Glomerular endothelial cell (primary cell): ENCODE measurements around the gene SUPT3H. TPM values are rescaled to one million over a fixed set of nuclear protein-coding genes. Genes with fewer than 3 reads are reported as not detected.
A peak's percentile ranks its signal among the peaks of the same experiment; 100 is the strongest.

Experiments used
- DNase-seq: peaks from one replicate; pipeline ENCODE4 v3.0.0-alpha.2; 2011; ENCODE audit warnings: low read depth, low spot score; ENCODE audit errors: extremely low read depth
- total RNA-seq: library from RNA; depleted of rRNA; stranded (reverse); fragments of >200 nt; gene quantifications from 2 replicates; pipeline ENCODE4 v1.2.3, GENCODE V29; 2015

SUPT3H gene
- total RNA-seq, 1 donor from 2014 or later = 7.7 TPM

- no peak for DNase-seq
Measured at GRCh38 chr6:45265246-45265645, 112.5 kb downstream of the SUPT3H start.

GRCh38 chr6:45260696-45261095, 117.0 kb downstream of the SUPT3H start:
- DNase-seq = no peak

GRCh38 chr6:45256697-45257695, 120.7 kb downstream of the SUPT3H start:
- DNase-seq = no peak

GRCh38 chr6:45255434-45255833, 122.3 kb downstream of the SUPT3H start:
- DNase-seq = no peak

- no peak for DNase-seq
Measured at GRCh38 chr6:45254253-45254652, 123.5 kb downstream of the SUPT3H start.

GRCh38 chr6:45253453-45253852, 124.3 kb downstream of the SUPT3H start:
- no peak for DNase-seq

GRCh38 chr6:45231660-45232059, 146.1 kb downstream of the SUPT3H start:
- no peak for DNase-seq

GRCh38 chr6:45229416-45229815, 148.3 kb downstream of the SUPT3H start:
- DNase-seq = no peak

- no peak for DNase-seq
Measured at GRCh38 chr6:45226081-45226480, 151.7 kb downstream of the SUPT3H start.

GRCh38 chr6:45222380-45222779, 155.4 kb downstream of the SUPT3H start:
- no peak for DNase-seq

- DNase-seq = no peak
Measured at GRCh38 chr6:45215759-45216158, 162.0 kb downstream of the SUPT3H start.

- DNase-seq = peak; percentile 10
Measured at GRCh38 chr6:45212976-45213375, 164.8 kb downstream of the SUPT3H start.

- no peak for DNase-seq
Measured at GRCh38 chr6:45209762-45210161, 168.0 kb downstream of the SUPT3H start.

GRCh38 chr6:45206793-45207492, 170.8 kb downstream of the SUPT3H start:
- no peak for DNase-seq

GRCh38 chr6:45201484-45201883, 176.2 kb downstream of the SUPT3H start:
- DNase-seq = no peak

- no peak for DNase-seq
Measured at GRCh38 chr6:45200510-45200909, 177.2 kb downstream of the SUPT3H start.

GRCh38 chr6:45199554-45199953, 178.2 kb downstream of the SUPT3H start:
- DNase-seq = no peak

- DNase-seq = no peak
Measured at GRCh38 chr6:45196121-45196520, 181.6 kb downstream of the SUPT3H start.

GRCh38 chr6:45195137-45195536, 182.6 kb downstream of the SUPT3H start:
- no peak for DNase-seq

- DNase-seq = no peak
Measured at GRCh38 chr6:45192556-45192955, 185.2 kb downstream of the SUPT3H start.

GRCh38 chr6:45191414-45191813, 186.3 kb downstream of the SUPT3H start:
- DNase-seq = no peak

GRCh38 chr6:45187836-45188235, 189.9 kb downstream of the SUPT3H start:
- no peak for DNase-seq
